Loucy (cell line): ENCODE results near the gene ZNF564.

Experiments used
- H2AFZ ChIP-seq: fragments of 200-600 bp; sonication (generic); 2 replicates; pipeline ENCODE4 v1.6.0; 2016; ENCODE audit warnings: antibody characterized with exemption, mild to moderate bottlenecking, low read length, moderate library complexity
- H3F3A ChIP-seq: fragments of 200-600 bp; 2 replicates; pipeline ENCODE4 v1.6.0; 2016; ENCODE audit warnings: antibody characterized with exemption, low read depth, mild to moderate bottlenecking
- H3K27me3 ChIP-seq: fragments of 200-600 bp; sonication (generic); 2 replicates; pipeline ENCODE4 v1.6.1; 2014; ENCODE audit warnings: low read length, mild to moderate bottlenecking; ENCODE audit not compliant: insufficient read depth, poor library complexity, severe bottlenecking
- H3K36me3 ChIP-seq: fragments of 200-600 bp; sonication (generic); 2 replicates; pipeline ENCODE4 v1.6.1; 2016; ENCODE audit warnings: low read length; ENCODE audit not compliant: insufficient read depth
- H3K4me1 ChIP-seq: fragments of 200-600 bp; sonication (generic); 2 replicates; pipeline ENCODE4 v1.5.1; 2014; ENCODE audit warnings: low read length, mild to moderate bottlenecking; ENCODE audit not compliant: insufficient read depth, poor library complexity, severe bottlenecking
- H3K4me2 ChIP-seq: fragments of 200-600 bp; sonication (generic); 2 replicates; pipeline ENCODE4 v1.6.0; 2014; ENCODE audit warnings: antibody characterized with exemption, low read length, low read depth, mild to moderate bottlenecking; ENCODE audit not compliant: poor library complexity, severe bottlenecking
- H3K4me3 ChIP-seq: fragments of 200-600 bp; sonication (generic); 2 replicates; pipeline ENCODE4 v1.5.1; 2014; ENCODE audit warnings: low read length, mild to moderate bottlenecking, mixed read lengths; ENCODE audit not compliant: poor library complexity, severe bottlenecking
- H3K79me2 ChIP-seq: fragments of 200-600 bp; sonication (generic); 2 replicates; pipeline ENCODE4 v1.6.1; 2014; ENCODE audit warnings: low read length; ENCODE audit not compliant: insufficient read depth
- H3K9ac ChIP-seq: fragments of 200-600 bp; sonication (generic); 2 replicates; pipeline ENCODE4 v1.6.0; 2014; ENCODE audit warnings: mild to moderate bottlenecking, low read depth, low read length, moderate library complexity; ENCODE audit not compliant: poor library complexity, severe bottlenecking
- H3K9me2 ChIP-seq: fragments of 200-600 bp; sonication (generic); replicated peaks from 2 replicates; pipeline ENCODE4 v1.6.1; 2016; ENCODE audit warnings: low read depth, low read length, mixed read lengths
- H3K9me3 ChIP-seq: fragments of 200-600 bp; sonication (generic); 2 replicates; pipeline ENCODE4 v1.6.1; 2014; ENCODE audit warnings: mild to moderate bottlenecking, antibody characterized with exemption, low read length, low read depth; ENCODE audit not compliant: insufficient read depth
- H4K20me1 ChIP-seq: fragments of 200-600 bp; sonication (generic); 2 replicates; pipeline ENCODE4 v1.6.0; 2014; ENCODE audit warnings: antibody characterized with exemption, low read length, mild to moderate bottlenecking; ENCODE audit not compliant: insufficient read depth, poor library complexity, severe bottlenecking
- CTCF ChIP-seq: fragments of 200-600 bp; sonication (generic); conservative IDR thresholded peaks from 2 replicates; pipeline ENCODE4 v1.5.1; 2014; ENCODE audit warnings: mild to moderate bottlenecking, antibody characterized with exemption, low read length
- EZH2phosphoT487 ChIP-seq: fragments of 200-600 bp; IDR thresholded peaks from 2 replicates; pipeline ENCODE4 v1.6.1; 2018; ENCODE audit warnings: antibody characterized with exemption, mild to moderate bottlenecking, moderate library complexity, borderline replicate concordance

Gene ZNF564

GRCh38 chr19:12484011-12484370 lies 67.3 kb downstream of the ZNF564 start:
- H3K9me3 ChIP-seq: no peaks in the 10 kb centered on the region
- no peaks in the 10 kb centered on the region for H3K36me3 ChIP-seq
- H3K9me2 ChIP-seq: no peaks in the 10 kb centered on the region
- TF ChIP-seq CTCF: no peak
- TF ChIP-seq EZH2phosphoT487: no peak
- H3K27me3 ChIP-seq: no peaks in the 10 kb centered on the region
- peaks cover 56% of the 10 kb centered on the region for H3K79me2 ChIP-seq
- peak overlapping the region; percentile 95 for H3K4me2 ChIP-seq
- H4K20me1 ChIP-seq: peaks cover 17% of the 10 kb centered on the region
- peak overlapping the region; percentile 98 for H2AFZ ChIP-seq
- peaks cover 4% of the 10 kb centered on the region; the same call in 1 of the 2 replicates for H3F3A ChIP-seq
- peak overlapping the region; percentile 97 for H3K4me3 ChIP-seq
- H3K4me1 ChIP-seq: peaks cover 38% of the 10 kb centered on the region
- H3K9ac ChIP-seq: peak overlapping the region; percentile 95

- no peak for TF ChIP-seq CTCF
- TF ChIP-seq EZH2phosphoT487: no peak
- H3K4me1 ChIP-seq: peaks cover 52% of the 10 kb centered on the region
- H3K79me2 ChIP-seq: peaks cover 71% of the 10 kb centered on the region
- no peaks in the 10 kb centered on the region for H3K36me3 ChIP-seq
- peak overlapping the region; percentile 95 for H3K4me2 ChIP-seq
- H3F3A ChIP-seq: peaks cover 4% of the 10 kb centered on the region; the same call in 1 of the 2 replicates
- H3K4me3 ChIP-seq: peak overlapping the region; percentile 97
- peaks cover 30% of the 10 kb centered on the region for H4K20me1 ChIP-seq
- H2AFZ ChIP-seq: no peak overlapping the region; the same call in 1 of the 2 replicates
- H3K9me2 ChIP-seq: no peaks in the 10 kb centered on the region
- peak overlapping the region; percentile 77 for H3K9ac ChIP-seq
- no peaks in the 10 kb centered on the region for H3K9me3 ChIP-seq
- H3K27me3 ChIP-seq: no peaks in the 10 kb centered on the region
These were observed 68.8 kb downstream of the ZNF564 start for GRCh38 chr19:12482509-12482886.

- H3K36me3 ChIP-seq: no peaks in the 10 kb centered on the region
- H3F3A ChIP-seq: peaks cover 4% of the 10 kb centered on the region; the same call in 1 of the 2 replicates
- peak overlapping the region; percentile 95 for H3K4me2 ChIP-seq
- H3K9me3 ChIP-seq: no peaks in the 10 kb centered on the region
- peak overlapping the region; percentile 77 for H3K9ac ChIP-seq
- TF ChIP-seq CTCF: no peak
- no peak for TF ChIP-seq EZH2phosphoT487
- H3K79me2 ChIP-seq: peaks cover 77% of the 10 kb centered on the region
- peak overlapping the region; percentile 97 for H3K4me3 ChIP-seq
- no peaks in the 10 kb centered on the region for H3K9me2 ChIP-seq
- no peak overlapping the region; the same call in 1 of the 2 replicates for H2AFZ ChIP-seq
- no peaks in the 10 kb centered on the region for H3K27me3 ChIP-seq
- peaks cover 52% of the 10 kb centered on the region for H3K4me1 ChIP-seq
- peaks cover 31% of the 10 kb centered on the region for H4K20me1 ChIP-seq
These were observed 69.3 kb downstream of the ZNF564 start for GRCh38 chr19:12481781-12482508.
